Endothelial cell of umbilical vein (primary cell): ENCODE measurements around the gene ZNF507.

ENCODE experiments used
- CTCF ChIP-seq, 2 donors: IDR thresholded peaks; 1 replicate in 1 of 2; 2 replicates in 1 of 2; pipeline ENCODE4 v1.5.1; 2011; ENCODE audit warnings: low read length in 2 of 2, mild to moderate bottlenecking in 2 of 2, moderate library complexity in 2 of 2, control low read depth in 1 of 2, inconsistent platforms in 1 of 2, low read depth in 1 of 2; ENCODE audit not compliant: insufficient read depth in 1 of 2; ENCODE audit errors: extremely low read depth in 1 of 2
- POLR2AphosphoS5 ChIP-seq: IDR thresholded peaks from 2 replicates; pipeline ENCODE4 v1.6.1; 2012; ENCODE audit warnings: low read depth, mild to moderate bottlenecking, control low read depth, low read length, moderate library complexity; ENCODE audit not compliant: insufficient read depth

GRCh38 chr19:32345261-32346207 is at the start of gene ZNF507:
- TF ChIP-seq POLR2AphosphoS5 (peak; percentile 39), CTCF (IDR thresholded peaks at IDR 0.05; ENCODE audit: extremely low read depth in 1 of 2, insufficient read depth in 1 of 2, low read depth in 1 of 2, low read length in 2 of 2) (no peak)
